CD8-positive, alpha-beta memory T cell (primary cell): ENCODE measurements around the gene ZBTB7A. TPM values are rescaled to one million over a fixed set of nuclear protein-coding genes. Genes with fewer than 3 reads are reported as not detected.

Experiments
- CTCF ChIA-PET: fragments of 350-600 bp; sonication (Branson Sonifier 250); formaldehyde crosslinking; loops from one replicate; lab custom pipeline; 2021; ENCODE audit warnings: antibody characterized with exemption; lab: Charles Lee
- POLR2A ChIA-PET: fragments of 350-600 bp; sonication (Branson Sonifier 250); formaldehyde crosslinking; loops from one replicate; lab custom pipeline; 2021; ENCODE audit warnings: antibody characterized with exemption; lab: Charles Lee
- DNase-seq, 5 donors: peaks; one replicate each; pipeline versions ENCODE4 v3.0.0 to v3.0.0-alpha.2; 2020 to 2022; ENCODE audit warnings: mixed read lengths in 1 of 5
- H3K27ac ChIP-seq: one replicate; pipeline ENCODE4 v1.7.0; 2013; ENCODE audit warnings: low read depth, mild to moderate bottlenecking, low read length, moderate library complexity
- H3K27me3 ChIP-seq: 2 replicates; pipeline ENCODE4 v1.7.0; 2013; ENCODE audit warnings: low read length, mild to moderate bottlenecking; ENCODE audit not compliant: insufficient read depth, poor library complexity, severe bottlenecking
- H3K36me3 ChIP-seq: 2 replicates; pipeline ENCODE4 v1.7.0; 2013; ENCODE audit warnings: mild to moderate bottlenecking, low read length, moderate library complexity; ENCODE audit not compliant: insufficient read depth
- H3K4me1 ChIP-seq: 2 replicates; pipeline ENCODE4 v1.7.0; 2013; ENCODE audit warnings: mild to moderate bottlenecking, low read length, moderate library complexity; ENCODE audit not compliant: insufficient read depth
- H3K4me3 ChIP-seq: 2 replicates; pipeline ENCODE4 v1.7.0; 2013; ENCODE audit warnings: mild to moderate bottlenecking, low read length
- H3K9me3 ChIP-seq: 2 replicates; pipeline ENCODE4 v1.7.0; 2013; ENCODE audit warnings: mild to moderate bottlenecking, low read length
- H3K27ac Mint-ChIP-seq, 8 donors: one replicate each; pipeline ENCODE4 v1.8.0; 2020 to 2021; ENCODE audit warnings: mixed read lengths in 8 of 8, mild to moderate bottlenecking in 6 of 8, inconsistent platforms in 3 of 8, moderate library complexity in 3 of 8
- H3K27me3 Mint-ChIP-seq, 2 donors: one replicate each; pipeline ENCODE4 v1.8.0; 2020 to 2021; ENCODE audit warnings: mixed read lengths in 2 of 2, mild to moderate bottlenecking in 1 of 2, moderate library complexity in 1 of 2
- H3K36me3 Mint-ChIP-seq, 3 donors: one replicate each; pipeline ENCODE4 v1.8.0; 2020 to 2021; ENCODE audit warnings: mixed read lengths in 3 of 3, inconsistent platforms in 1 of 3, mild to moderate bottlenecking in 1 of 3
- H3K4me1 Mint-ChIP-seq, 3 donors: one replicate each; pipeline ENCODE4 v1.8.0; 2020 to 2021; ENCODE audit warnings: mixed read lengths in 3 of 3, inconsistent platforms in 1 of 3, mild to moderate bottlenecking in 1 of 3
- H3K4me3 Mint-ChIP-seq, 7 donors: one replicate each; pipeline ENCODE4 v1.8.0; 2020 to 2021; ENCODE audit warnings: mixed read lengths in 7 of 7, mild to moderate bottlenecking in 6 of 7, moderate library complexity in 4 of 7, inconsistent platforms in 2 of 7
- H3K9me3 Mint-ChIP-seq, 5 donors: one replicate each; pipeline ENCODE4 v1.8.0; 2020 to 2022; ENCODE audit warnings: mixed read lengths in 5 of 5, mild to moderate bottlenecking in 3 of 5, moderate library complexity in 2 of 5, inconsistent platforms in 1 of 5
- polyA plus RNA-seq: library from polyadenylated mRNA; unstranded; fragments of 300-500 nt; fragmentation: Illumina TruSeq; gene quantifications from one replicate; pipeline ENCODE4 v1.2.3, GENCODE V29; 2021
- total RNA-seq, 2 experiments: library from RNA; stranded (reverse); gene quantifications; one replicate each; pipeline ENCODE4 v1.2.3, GENCODE V29; 2021

The ZBTB7A gene
- total and polyA plus RNA-seq, 3 experiments from 2014 or later, result 44.1 to 86.1 (median 46.8) TPM

- ChIA-PET CTCF (interaction anchor here (1.4 kb wide), 1 partner anchor 41 kb away, joined by 3 read pairs; no protein-coding TSS in a partner anchor), POLR2A (interaction anchor here (0.5 kb wide), 1 partner anchor 72 kb away, joined by 3 read pairs; no protein-coding TSS in a partner anchor)
- Mint-ChIP-seq H3K36me3 (peaks cover 0 to 46% (median 2%) of the 10 kb centered on the region in 3 donors), H3K27me3 (no peaks in the 10 kb centered on the region), H3K4me3 (no peak overlapping the region), H3K4me1 (peaks cover 8 to 9% (median 8%) of the 10 kb centered on the region in 3 donors), H3K9me3 (no peaks in the 10 kb centered on the region), H3K27ac (no peak overlapping the region)
- no peak for DNase-seq
- no peak overlapping the region for H3K27ac ChIP-seq
- peaks cover 11% of the 10 kb centered on the region for H3K4me1 ChIP-seq
- no peaks in the 10 kb centered on the region for H3K27me3 ChIP-seq
- H3K9me3 ChIP-seq, result no peaks in the 10 kb centered on the region
- peaks cover 12% of the 10 kb centered on the region for H3K36me3 ChIP-seq
- H3K4me3 ChIP-seq, result no peak overlapping the region
Observed at GRCh38 chr19:4099041-4099764, 32.5 kb upstream of the ZBTB7A start.

GRCh38 chr19:4098493-4098892 lies 31.8 kb upstream of the ZBTB7A start:
- CTCF ChIA-PET, result interaction anchor here (1.4 kb wide), 1 partner anchor 41 kb away, joined by 3 read pairs; no protein-coding TSS in a partner anchor
- peaks cover 12% of the 10 kb centered on the region for H3K36me3 ChIP-seq
- H3K27me3 ChIP-seq, result no peaks in the 10 kb centered on the region

GRCh38 chr19:4097501-4097900 lies 30.8 kb upstream of the ZBTB7A start:
- Histone ChIP-seq H3K4me3 (no peak overlapping the region), H3K36me3 (peaks cover 12% of the 10 kb centered on the region), H3K27me3 (no peaks in the 10 kb centered on the region), H3K27ac (no peak overlapping the region), H3K9me3 (no peaks in the 10 kb centered on the region), H3K4me1 (no peaks in the 10 kb centered on the region)
- H3K27me3 Mint-ChIP-seq, result no peaks in the 10 kb centered on the region
- H3K4me3 Mint-ChIP-seq, result no peak overlapping the region
- peak overlapping the region in 2 of 8 donors; percentile 33 to 54 for H3K27ac Mint-ChIP-seq
- CTCF ChIA-PET, result interaction anchor here (1.0 to 1.3 kb wide), 2 partner anchors 9 to 12 kb away, joined by 3 read pairs; no protein-coding TSS in a partner anchor
- POLR2A ChIA-PET, result no interaction called here
- peaks cover 0 to 2% (median 0%) of the 10 kb centered on the region in 3 donors for H3K4me1 Mint-ChIP-seq
- no peaks in the 10 kb centered on the region for H3K9me3 Mint-ChIP-seq
- DNase-seq, result no peak
- peaks cover 0 to 52% (median 2%) of the 10 kb centered on the region in 3 donors for H3K36me3 Mint-ChIP-seq

More at GRCh38 chr19:4098493-4098892, 31.8 kb upstream of the ZBTB7A start:
- no peaks in the 10 kb centered on the region for H3K27me3 Mint-ChIP-seq
- DNase-seq, result no peak
- H3K27ac Mint-ChIP-seq, result peak overlapping the region in 1 of 8 donors; percentile 50
- H3K4me1 ChIP-seq, result peaks cover 4% of the 10 kb centered on the region
- peaks cover 0 to 48% (median 2%) of the 10 kb centered on the region in 3 donors for H3K36me3 Mint-ChIP-seq
- no peak overlapping the region for H3K4me3 ChIP-seq
- H3K4me3 Mint-ChIP-seq, result no peak overlapping the region
- peaks cover under 1 to 4% (median 1%) of the 10 kb centered on the region in 3 donors for H3K4me1 Mint-ChIP-seq
- no peaks in the 10 kb centered on the region for H3K9me3 ChIP-seq
- H3K27ac ChIP-seq, result no peak overlapping the region
- H3K9me3 Mint-ChIP-seq, result no peaks in the 10 kb centered on the region
- POLR2A ChIA-PET, result no interaction called here

GRCh38 chr19:4096049-4096892 lies 29.6 kb upstream of the ZBTB7A start:
- Mint-ChIP-seq H3K27me3 (no peaks in the 10 kb centered on the region), H3K9me3 (no peaks in the 10 kb centered on the region), H3K27ac (peak overlapping the region in 3 of 8 donors; percentile 22 to 63 (median 29)), H3K36me3 (peaks cover 0 to 44% (median 2%) of the 10 kb centered on the region in 3 donors), H3K4me1 (peaks cover 0 to 2% (median 0%) of the 10 kb centered on the region in 3 donors), H3K4me3 (peak overlapping the region in 1 of 7 donors; percentile 40)
- DNase-seq, result no peak
- ChIA-PET POLR2A (no interaction called here), CTCF (interaction anchor here (2.5 kb wide), 1 partner anchor 44 kb away, joined by 7 read pairs; no protein-coding TSS in a partner anchor)
- H3K4me1 ChIP-seq, result no peaks in the 10 kb centered on the region
- H3K27me3 ChIP-seq, result no peaks in the 10 kb centered on the region
- H3K27ac ChIP-seq, result no peak overlapping the region
- no peaks in the 10 kb centered on the region for H3K9me3 ChIP-seq
- peaks cover under 1% of the 10 kb centered on the region for H3K36me3 ChIP-seq
- no peak overlapping the region for H3K4me3 ChIP-seq

GRCh38 chr19:4095488-4095844 lies 28.8 kb upstream of the ZBTB7A start:
- H3K4me1 ChIP-seq, result no peaks in the 10 kb centered on the region
- Mint-ChIP-seq H3K27ac (peak overlapping the region in 1 of 8 donors; percentile 26), H3K4me3 (no peak overlapping the region), H3K36me3 (peaks cover 0 to 37% (median 2%) of the 10 kb centered on the region in 3 donors), H3K4me1 (peaks cover 0 to 2% (median 0%) of the 10 kb centered on the region in 3 donors), H3K9me3 (no peaks in the 10 kb centered on the region), H3K27me3 (no peaks in the 10 kb centered on the region)
- H3K4me3 ChIP-seq, result no peak overlapping the region
- POLR2A ChIA-PET, result interaction anchor here (0.7 to 2.9 kb wide), 2 partner anchors 9 to 108 kb away, joined by 15 to 16 read pairs; no protein-coding TSS in a partner anchor
- no peaks in the 10 kb centered on the region for H3K27me3 ChIP-seq
- no peaks in the 10 kb centered on the region for H3K36me3 ChIP-seq
- H3K27ac ChIP-seq, result no peak overlapping the region
- CTCF ChIA-PET, result interaction anchor here (2.5 kb wide), 1 partner anchor 45 kb away, joined by 7 read pairs; no protein-coding TSS in a partner anchor
- no peaks in the 10 kb centered on the region for H3K9me3 ChIP-seq
- DNase-seq, result no peak

- ChIA-PET CTCF (interaction anchor here (2.5 kb wide), 1 partner anchor 45 kb away, joined by 7 read pairs; no protein-coding TSS in a partner anchor), POLR2A (interaction anchor here (0.5 to 2.9 kb wide), 3 partner anchors 10 to 107 kb away, joined by 5 to 16 read pairs (median 15); no protein-coding TSS in a partner anchor)
- no peaks in the 10 kb centered on the region for H3K27me3 Mint-ChIP-seq
Observed at GRCh38 chr19:4094761-4095487, 28.2 kb upstream of the ZBTB7A start.

GRCh38 chr19:4094291-4094690 lies 27.6 kb upstream of the ZBTB7A start:
- CTCF ChIA-PET, result interaction anchor here (2.5 kb wide), 1 partner anchor 46 kb away, joined by 7 read pairs; no protein-coding TSS in a partner anchor
- peaks cover 0 to 32% (median 0%) of the 10 kb centered on the region in 3 donors for H3K36me3 Mint-ChIP-seq

More at GRCh38 chr19:4094761-4095487, 28.2 kb upstream of the ZBTB7A start:
- H3K4me1 Mint-ChIP-seq, result peaks cover under 1 to 2% (median 2%) of the 10 kb centered on the region in 3 donors
- H3K9me3 ChIP-seq, result no peaks in the 10 kb centered on the region
- H3K27ac Mint-ChIP-seq, result no peak overlapping the region
- peaks cover 0 to 35% (median 0%) of the 10 kb centered on the region in 3 donors for H3K36me3 Mint-ChIP-seq
- H3K9me3 Mint-ChIP-seq, result no peaks in the 10 kb centered on the region
- no peak overlapping the region for H3K27ac ChIP-seq
- no peak for DNase-seq
- peaks cover 1% of the 10 kb centered on the region for H3K4me1 ChIP-seq
- H3K4me3 ChIP-seq, result no peak overlapping the region
- H3K27me3 ChIP-seq, result no peaks in the 10 kb centered on the region
- no peaks in the 10 kb centered on the region for H3K36me3 ChIP-seq
- H3K4me3 Mint-ChIP-seq, result no peak overlapping the region

More at GRCh38 chr19:4094291-4094690, 27.6 kb upstream of the ZBTB7A start:
- Histone ChIP-seq H3K27ac (no peak overlapping the region), H3K4me1 (peaks cover 8% of the 10 kb centered on the region), H3K4me3 (no peak overlapping the region), H3K27me3 (no peaks in the 10 kb centered on the region), H3K36me3 (no peaks in the 10 kb centered on the region), H3K9me3 (no peaks in the 10 kb centered on the region)
- DNase-seq, result no peak
- H3K9me3 Mint-ChIP-seq, result no peaks in the 10 kb centered on the region
- no peaks in the 10 kb centered on the region for H3K27me3 Mint-ChIP-seq
- H3K27ac Mint-ChIP-seq, result peak overlapping the region in 1 of 8 donors; percentile 79
- H3K4me1 Mint-ChIP-seq, result peaks cover 6 to 8% (median 7%) of the 10 kb centered on the region in 3 donors
- no peak overlapping the region for H3K4me3 Mint-ChIP-seq
- POLR2A ChIA-PET, result interaction anchor here (0.5 to 2.9 kb wide), 2 partner anchors 10 to 13 kb away, joined by 5 to 16 read pairs; no protein-coding TSS in a partner anchor
